ENCODE results near the gene LRRC39. TPM values are rescaled to one million over a fixed set of nuclear protein-coding genes. Genes with fewer than 3 reads are reported as not detected.

LRRC39 gene
- total RNA-seq, 1 donor from 2014 or later, result 0.36 TPM

GRCh38 chr1:100187912-100188311, 9.9 kb upstream of the LRRC39 start:
- Mint-ChIP-seq H3K36me3 (ENCODE audit: low read depth) (peaks cover 8% of the 10 kb centered on the region), H3K4me3 (no peak overlapping the region), H3K27me3 (ENCODE audit: insufficient read depth) (no peaks in the 10 kb centered on the region), H3K4me1 (ENCODE audit: low read depth) (no peaks in the 10 kb centered on the region), H3K27ac (no peak overlapping the region), H3K9me3 (no peaks in the 10 kb centered on the region)
- DNase-seq (ENCODE audit: low spot score), result no peak
- intact Hi-C loops (cut with micrococcal nuclease), result no loop called here

GRCh38 chr1:100184536-100184935, 6.5 kb upstream of the LRRC39 start:
- H3K36me3 Mint-ChIP-seq (ENCODE audit: low read depth), result no peaks in the 10 kb centered on the region
- no peaks in the 10 kb centered on the region for H3K4me1 Mint-ChIP-seq (ENCODE audit: low read depth)
- H3K27ac Mint-ChIP-seq, result no peak overlapping the region
- H3K9me3 Mint-ChIP-seq, result no peaks in the 10 kb centered on the region
- no peak overlapping the region for H3K4me3 Mint-ChIP-seq
- no peak for DNase-seq (ENCODE audit: low spot score)
- intact Hi-C loops (cut with micrococcal nuclease), result no loop called here
- H3K27me3 Mint-ChIP-seq (ENCODE audit: insufficient read depth), result no peaks in the 10 kb centered on the region

GRCh38 chr1:100183370-100183769, 5.3 kb upstream of the LRRC39 start:
- no peaks in the 10 kb centered on the region for H3K4me1 Mint-ChIP-seq (ENCODE audit: low read depth)
- no peak overlapping the region for H3K4me3 Mint-ChIP-seq
- H3K36me3 Mint-ChIP-seq (ENCODE audit: low read depth), result no peaks in the 10 kb centered on the region
- no peaks in the 10 kb centered on the region for H3K27me3 Mint-ChIP-seq (ENCODE audit: insufficient read depth)
- no peaks in the 10 kb centered on the region for H3K9me3 Mint-ChIP-seq
- no peak overlapping the region for H3K27ac Mint-ChIP-seq
- intact Hi-C loops (cut with micrococcal nuclease), result no loop called here
- no peak for DNase-seq (ENCODE audit: low spot score)

- Mint-ChIP-seq H3K27me3 (ENCODE audit: insufficient read depth) (peaks cover 5% of the 10 kb centered on the region), H3K4me3 (no peak overlapping the region), H3K27ac (no peak overlapping the region), H3K9me3 (no peaks in the 10 kb centered on the region), H3K36me3 (ENCODE audit: low read depth) (no peaks in the 10 kb centered on the region), H3K4me1 (ENCODE audit: low read depth) (no peaks in the 10 kb centered on the region)
- no peak for DNase-seq (ENCODE audit: low spot score)
- intact Hi-C loops (cut with micrococcal nuclease), result no loop called here
These were observed 588 bp downstream of the LRRC39 start for GRCh38 chr1:100177295-100178041.

- H3K9me3 Mint-ChIP-seq, result no peaks in the 10 kb centered on the region
- H3K36me3 Mint-ChIP-seq (ENCODE audit: low read depth), result no peaks in the 10 kb centered on the region
- H3K27ac Mint-ChIP-seq, result no peak overlapping the region
- H3K27me3 Mint-ChIP-seq (ENCODE audit: insufficient read depth), result peaks cover 20% of the 10 kb centered on the region
- DNase-seq (ENCODE audit: low spot score), result no peak
- H3K4me1 Mint-ChIP-seq (ENCODE audit: low read depth), result no peaks in the 10 kb centered on the region
- H3K4me3 Mint-ChIP-seq, result no peak overlapping the region
- intact Hi-C loops (cut with micrococcal nuclease), result no loop called here
These were observed 10.0 kb downstream of the LRRC39 start for GRCh38 chr1:100168051-100168450.

- no peak overlapping the region for H3K27ac Mint-ChIP-seq
- no peak overlapping the region for H3K4me3 Mint-ChIP-seq
- no peak for DNase-seq (ENCODE audit: low spot score)
- no peaks in the 10 kb centered on the region for H3K4me1 Mint-ChIP-seq (ENCODE audit: low read depth)
- intact Hi-C loops (cut with micrococcal nuclease), result no loop called here
- no peaks in the 10 kb centered on the region for H3K36me3 Mint-ChIP-seq (ENCODE audit: low read depth)
- peaks cover 10% of the 10 kb centered on the region for H3K27me3 Mint-ChIP-seq (ENCODE audit: insufficient read depth)
- no peaks in the 10 kb centered on the region for H3K9me3 Mint-ChIP-seq
These were observed 13.4 kb downstream of the LRRC39 start for GRCh38 chr1:100164702-100165101.

- H3K4me1 Mint-ChIP-seq (ENCODE audit: low read depth), result no peaks in the 10 kb centered on the region
- intact Hi-C loops (cut with micrococcal nuclease), result no loop called here
- no peaks in the 10 kb centered on the region for H3K9me3 Mint-ChIP-seq
- H3K27me3 Mint-ChIP-seq (ENCODE audit: insufficient read depth), result peaks cover 10% of the 10 kb centered on the region
- no peak for DNase-seq (ENCODE audit: low spot score)
- H3K36me3 Mint-ChIP-seq (ENCODE audit: low read depth), result no peaks in the 10 kb centered on the region
- H3K4me3 Mint-ChIP-seq, result no peak overlapping the region
- no peak overlapping the region for H3K27ac Mint-ChIP-seq
These were observed 13.8 kb downstream of the LRRC39 start for GRCh38 chr1:100164216-100164615.

- no peaks in the 10 kb centered on the region for H3K9me3 Mint-ChIP-seq
- no peaks in the 10 kb centered on the region for H3K36me3 Mint-ChIP-seq (ENCODE audit: low read depth)
- peaks cover 10% of the 10 kb centered on the region for H3K27me3 Mint-ChIP-seq (ENCODE audit: insufficient read depth)
- no peak overlapping the region for H3K4me3 Mint-ChIP-seq
- H3K4me1 Mint-ChIP-seq (ENCODE audit: low read depth), result no peaks in the 10 kb centered on the region
- no peak for DNase-seq (ENCODE audit: low spot score)
- intact Hi-C loops (cut with micrococcal nuclease), result no loop called here
- H3K27ac Mint-ChIP-seq, result no peak overlapping the region
These were observed 15.2 kb downstream of the LRRC39 start for GRCh38 chr1:100162881-100163280.

GRCh38 chr1:100152271-100152670, 25.8 kb downstream of the LRRC39 start:
- Mint-ChIP-seq H3K4me1 (ENCODE audit: low read depth) (peaks cover 8% of the 10 kb centered on the region), H3K27ac (no peak overlapping the region), H3K36me3 (ENCODE audit: low read depth) (peaks cover 16% of the 10 kb centered on the region), H3K9me3 (no peaks in the 10 kb centered on the region), H3K4me3 (no peak overlapping the region), H3K27me3 (ENCODE audit: insufficient read depth) (peaks cover 5% of the 10 kb centered on the region)
- intact Hi-C loops (cut with micrococcal nuclease), result no loop called here
- DNase-seq (ENCODE audit: low spot score), result no peak

GRCh38 chr1:100151679-100152078, 26.4 kb downstream of the LRRC39 start:
- Mint-ChIP-seq H3K27me3 (ENCODE audit: insufficient read depth) (peaks cover 5% of the 10 kb centered on the region), H3K27ac (no peak overlapping the region), H3K9me3 (no peaks in the 10 kb centered on the region), H3K4me1 (ENCODE audit: low read depth) (peaks cover 8% of the 10 kb centered on the region), H3K4me3 (no peak overlapping the region), H3K36me3 (ENCODE audit: low read depth) (peaks cover 18% of the 10 kb centered on the region)
- DNase-seq (ENCODE audit: low spot score), result no peak
- intact Hi-C loops (cut with micrococcal nuclease), result no loop called here

GRCh38 chr1:100147875-100148274, 30.2 kb downstream of the LRRC39 start:
- no peak for DNase-seq (ENCODE audit: low spot score)
- H3K27me3 Mint-ChIP-seq (ENCODE audit: insufficient read depth), result no peaks in the 10 kb centered on the region
- no peak overlapping the region for H3K27ac Mint-ChIP-seq
- no peak overlapping the region for H3K4me3 Mint-ChIP-seq
- intact Hi-C loops (cut with micrococcal nuclease), result no loop called here
- H3K4me1 Mint-ChIP-seq (ENCODE audit: low read depth), result peaks cover 8% of the 10 kb centered on the region
- H3K36me3 Mint-ChIP-seq (ENCODE audit: low read depth), result peaks cover 36% of the 10 kb centered on the region
- H3K9me3 Mint-ChIP-seq, result no peaks in the 10 kb centered on the region

- Mint-ChIP-seq H3K27ac (no peak overlapping the region), H3K9me3 (no peaks in the 10 kb centered on the region), H3K4me1 (ENCODE audit: low read depth) (peaks cover 2% of the 10 kb centered on the region), H3K36me3 (ENCODE audit: low read depth) (peaks cover 38% of the 10 kb centered on the region), H3K27me3 (ENCODE audit: insufficient read depth) (no peaks in the 10 kb centered on the region), H3K4me3 (no peak overlapping the region)
- intact Hi-C loops (cut with micrococcal nuclease), result no loop called here
- DNase-seq (ENCODE audit: low spot score), result no peak
These were observed 31.1 kb downstream of the LRRC39 start for GRCh38 chr1:100146958-100147357.

- no peaks in the 10 kb centered on the region for H3K9me3 Mint-ChIP-seq
These were observed 32.9 kb downstream of the LRRC39 start for GRCh38 chr1:100145116-100145515.

GRCh38 chr1:100142343-100142742, 35.7 kb downstream of the LRRC39 start:
- Mint-ChIP-seq H3K36me3 (ENCODE audit: low read depth) (peaks cover 49% of the 10 kb centered on the region), H3K27ac (no peak overlapping the region), H3K27me3 (ENCODE audit: insufficient read depth) (no peaks in the 10 kb centered on the region), H3K4me1 (ENCODE audit: low read depth) (no peaks in the 10 kb centered on the region), H3K4me3 (no peak overlapping the region), H3K9me3 (no peaks in the 10 kb centered on the region)
- intact Hi-C loops (cut with micrococcal nuclease), result no loop called here
- DNase-seq (ENCODE audit: low spot score), result no peak

More at GRCh38 chr1:100145116-100145515, 32.9 kb downstream of the LRRC39 start:
- Mint-ChIP-seq H3K27ac (no peak overlapping the region), H3K4me1 (ENCODE audit: low read depth) (no peaks in the 10 kb centered on the region), H3K4me3 (no peak overlapping the region), H3K27me3 (ENCODE audit: insufficient read depth) (no peaks in the 10 kb centered on the region), H3K36me3 (ENCODE audit: low read depth) (peaks cover 45% of the 10 kb centered on the region)
- no peak for DNase-seq (ENCODE audit: low spot score)
- intact Hi-C loops (cut with micrococcal nuclease), result no loop called here

Measured in activated T-helper 1 cell treated with anti-CD3 and anti-CD28 coated beads, Interleukin-12 subunit alpha, Interleukin-12 subunit beta, Interleukin-2, Interleukin-4 antibody, amounts not matched to agents 30 ng/mL and 10 ng/mL and 1 ng/mL, durations not matched to agents 14 hours and 24 hours and 36 hours (primary cell).